ENCODE measurements around the gene KRTAP10-4. TPM values are rescaled to one million over a fixed set of nuclear protein-coding genes. Genes with fewer than 3 reads are reported as not detected.

The KRTAP10-4 gene
- total and polyA plus RNA-seq, 2 of the 4 experiments (the other 2 are of a cell fraction) = not detected

DNA sequence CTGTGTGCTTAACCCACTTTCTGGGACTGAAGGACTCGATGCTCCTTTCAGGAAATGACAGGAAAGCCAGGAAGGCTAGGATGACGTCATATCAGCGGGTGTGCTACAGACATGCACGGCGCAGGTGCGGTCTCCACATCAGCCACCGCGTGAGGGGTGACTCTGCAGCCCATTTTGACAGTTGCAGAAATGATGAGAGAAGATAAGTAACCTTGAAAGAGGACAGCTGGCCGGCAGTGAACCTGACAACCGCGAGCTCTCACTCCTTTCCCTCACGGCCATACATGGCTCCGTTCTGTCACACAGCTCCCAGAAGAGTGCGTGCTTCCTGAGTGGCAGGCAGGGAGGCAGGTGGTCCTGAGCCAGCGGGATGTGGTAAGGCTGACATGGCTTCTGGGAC, 8.5 kb downstream of the KRTAP10-4 start:
- Histone ChIP-seq H3K9me3 (ENCODE audit: control insufficient read depth, insufficient read depth, low read length) (peaks cover 11% of the 10 kb centered on the region), H3K9ac (ENCODE audit: low read depth, low read length) (no peak overlapping the region), H3K36me3 (ENCODE audit: control insufficient read depth, insufficient read depth, low read length) (no peaks in the 10 kb centered on the region), H4K20me1 (ENCODE audit: insufficient read depth, low read length) (no peaks in the 10 kb centered on the region), H2BK15ac (ENCODE audit: low read depth, low read length) (no peak overlapping the region), H3K4ac (ENCODE audit: low read depth, low read length) (no peak overlapping the region), H2AK9ac (replicated peaks; ENCODE audit: low read depth, low read length, poor library complexity) (no peak overlapping the region), H3K27me3 (ENCODE audit: control insufficient read depth, insufficient read depth, low read length) (peaks cover 3% of the 10 kb centered on the region; the same call in 1 of the 2 replicates), H2BK5ac (ENCODE audit: low read depth, low read length, poor library complexity, severe bottlenecking) (no peak overlapping the region), H3K79me1 (ENCODE audit: low read depth in 1 of 2, low read length in 2 of 2) (no peaks in the 10 kb centered on the region), H2BK20ac (ENCODE audit: low read depth, low read length) (no peak overlapping the region), H4K5ac (ENCODE audit: low read depth, low read length) (no peak overlapping the region), H3K4me2 (ENCODE audit: low read depth, low read length) (no peak overlapping the region), H3K56ac (ENCODE audit: extremely low read depth, insufficient read depth, low read length) (no peak overlapping the region), H4K91ac (ENCODE audit: insufficient read depth, low read depth, low read length) (no peak overlapping the region), H4K8ac (ENCODE audit: low read depth in 2 of 2, low read length in 2 of 2) (no peak overlapping the region), H3K27ac (ENCODE audit: insufficient read depth, low read length) (no peak overlapping the region), H2BK120ac (ENCODE audit: low read depth, low read length) (no peak overlapping the region), H3K18ac (ENCODE audit: low read depth, low read length) (no peak overlapping the region), H3K4me3 (ENCODE audit: insufficient read depth, low read depth, low read length) (no peak overlapping the region), H3K4me1 (ENCODE audit: control insufficient read depth, insufficient read depth, low read length) (no peaks in the 10 kb centered on the region), H2AK5ac (ENCODE audit: low read depth, low read length) (no peak overlapping the region), H3K14ac (replicated peaks; ENCODE audit: low read depth, low read length) (no peak overlapping the region), H3K9me1 (ENCODE audit: insufficient read depth, low read length) (no peaks in the 10 kb centered on the region), H3K23ac (ENCODE audit: low read depth, low read length) (no peak overlapping the region), H2AFZ (replicated peaks; ENCODE audit: low read length, poor library complexity) (no peak overlapping the region)
- TF ChIP-seq RAD21 (IDR thresholded peaks at IDR 0.05; ENCODE audit: low read length) (no peak), POLR2A (IDR thresholded peaks at IDR 0.05; ENCODE audit: low read depth, low read length) (no peak), BHLHE40 (IDR thresholded peaks at IDR 0.05; ENCODE audit: low read depth, low read length) (no peak), SMC3 (IDR thresholded peaks at IDR 0.05; ENCODE audit: low read depth, low read length) (no peak), CEBPB (IDR thresholded peaks at IDR 0.05; ENCODE audit: low read depth, low read length) (no peak), MAFK (IDR thresholded peaks at IDR 0.05; ENCODE audit: low read depth, low read length) (no peak), RFX5 (IDR thresholded peaks at IDR 0.05; ENCODE audit: low read depth, low read length) (no peak), CHD1 (IDR thresholded peaks at IDR 0.05; ENCODE audit: low read depth, low read length) (no peak), MXI1 (IDR thresholded peaks at IDR 0.05; ENCODE audit: borderline replicate concordance, low read depth, low read length) (no peak), RCOR1 (IDR thresholded peaks at IDR 0.05; ENCODE audit: insufficient replicate concordance, low read length) (no peak), FOS (IDR thresholded peaks at IDR 0.05; ENCODE audit: low read depth, low read length) (no peak), MAZ (IDR thresholded peaks at IDR 0.05; ENCODE audit: borderline replicate concordance, low read depth, low read length) (no peak), NFE2L2 (IDR thresholded peaks at IDR 0.05; ENCODE audit: low read depth, low read length) (no peak)
- TF ChIP-seq, protein P1, sequence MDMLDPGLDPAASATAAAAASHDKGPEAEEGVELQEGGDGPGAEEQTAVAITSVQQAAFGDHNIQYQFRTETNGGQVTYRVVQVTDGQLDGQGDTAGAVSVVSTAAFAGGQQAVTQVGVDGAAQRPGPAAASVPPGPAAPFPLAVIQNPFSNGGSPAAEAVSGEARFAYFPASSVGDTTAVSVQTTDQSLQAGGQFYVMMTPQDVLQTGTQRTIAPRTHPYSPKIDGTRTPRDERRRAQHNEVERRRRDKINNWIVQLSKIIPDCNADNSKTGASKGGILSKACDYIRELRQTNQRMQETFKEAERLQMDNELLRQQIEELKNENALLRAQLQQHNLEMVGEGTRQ (IDR thresholded peaks at IDR 0.05; ENCODE audit: low read depth, low read length) = no peak
- TF ChIP-seq, protein P2, sequence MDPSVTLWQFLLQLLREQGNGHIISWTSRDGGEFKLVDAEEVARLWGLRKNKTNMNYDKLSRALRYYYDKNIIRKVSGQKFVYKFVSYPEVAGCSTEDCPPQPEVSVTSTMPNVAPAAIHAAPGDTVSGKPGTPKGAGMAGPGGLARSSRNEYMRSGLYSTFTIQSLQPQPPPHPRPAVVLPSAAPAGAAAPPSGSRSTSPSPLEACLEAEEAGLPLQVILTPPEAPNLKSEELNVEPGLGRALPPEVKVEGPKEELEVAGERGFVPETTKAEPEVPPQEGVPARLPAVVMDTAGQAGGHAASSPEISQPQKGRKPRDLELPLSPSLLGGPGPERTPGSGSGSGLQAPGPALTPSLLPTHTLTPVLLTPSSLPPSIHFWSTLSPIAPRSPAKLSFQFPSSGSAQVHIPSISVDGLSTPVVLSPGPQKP (IDR thresholded peaks at IDR 0.05; ENCODE audit: borderline replicate concordance, low read depth, low read length) = no peak
- in situ Hi-C loops (cut with MboI; ENCODE audit: low sequenced_read_pairs) = no loop called here
- DNase-seq (no peak), ATAC-seq (ENCODE audit: low read depth) (no peak)
- intact Hi-C loops (cut with micrococcal nuclease) = no loop called here
- ChIA-PET POLR2A (ENCODE audit: unreplicated experiment) (no interaction called here), CTCF (no interaction called here)
- dilution Hi-C loops (cut with HindIII; ENCODE audit: low sequenced_read_pairs, unreplicated experiment) = no loop called here
- 81% methylated on average over 4 of the region's 15 CpGs; no CpG with 5 or more reads in 1 of the 2 experiments for WGBS, 2 experiments (ENCODE audit: extremely low coverage in 2 of 2, insufficient read length in 1 of 2)
- no TSS peak for BruUV-seq (replicated peaks)

Measured in IMR-90 (cell line).